ENCODE data around the gene KAT6B. TPM values are rescaled to one million over a fixed set of nuclear protein-coding genes. Genes with fewer than 3 reads are reported as not detected.

Gene KAT6B
- total and polyA plus RNA-seq, 10 of the 15 experiments (the other 5 are each of a cell fraction or from before 2014, with no cell fraction given), result 2.7 to 22.6 (median 15.7) TPM

GRCh38 chr10:74855027-74855426, 28.6 kb downstream of the KAT6B start:
- H3K79me2 ChIP-seq (ENCODE audit: control insufficient read depth, insufficient read depth, low read length), result peaks cover 66% of the 10 kb centered on the region

More at GRCh38 chr10:74855027-74855426, 28.6 kb downstream of the KAT6B start:
- Histone ChIP-seq H3K27ac (ENCODE audit: control insufficient read depth, insufficient read depth) (peak overlapping the region; percentile 82), H2AFZ (ENCODE audit: control insufficient read depth, low read depth, low read length) (peak overlapping the region; percentile 52), H3K27me3 (replicated peaks in 1 of 2; ENCODE audit: control insufficient read depth in 2 of 2, insufficient read depth in 2 of 2, low read length in 1 of 2) (no peaks in the 10 kb centered on the region), H3K4me3 (peak overlapping the region; percentile 22; the same call in 1 of the 2 replicates), H3K9me3 (replicated peaks; ENCODE audit: control insufficient read depth, insufficient read depth, low read length) (no peaks in the 10 kb centered on the region; the same call in 2 of the 3 replicates), H3K4me1 (ENCODE audit: control insufficient read depth, insufficient read depth, low read length) (peaks cover 19% of the 10 kb centered on the region), H3K4me2 (ENCODE audit: control insufficient read depth, insufficient read depth) (peak overlapping the region; percentile 83), H3K9ac (ENCODE audit: control insufficient read depth, insufficient read depth, low read length) (peak overlapping the region; percentile 64), H3K36me3 (ENCODE audit: control insufficient read depth in 2 of 2, insufficient read depth in 2 of 2, low read length in 1 of 2) (no peaks in the 10 kb centered on the region), H4K20me1 (ENCODE audit: control insufficient read depth, insufficient read depth) (no peaks in the 10 kb centered on the region)
- ATAC-seq (peak; percentile 83), FAIRE-seq (no peak), DNase-seq (ENCODE audit: low read depth, low spot score) (no peak)
- in situ Hi-C loops (cut with MboI) (no loop called here), intact Hi-C loops (cut with micrococcal nuclease; ENCODE audit: unreplicated experiment) (no loop called here)
- 50% methylated on average over 2 of the region's 2 CpGs for WGBS (ENCODE audit: insufficient coverage, insufficient replicate concordance, low lambda C conversion rate, missing lambda C conversion rate)
- ChIA-PET SMC1A (ENCODE audit: uncharacterized antibody, unreplicated experiment) (interaction anchor here (0.7 to 16.3 kb wide), 28 partner anchors 12 to 178 kb away, joined by 3 to 175 read pairs (median 4); no protein-coding TSS in a partner anchor), RAD21 (ENCODE audit: unreplicated experiment) (interaction anchor here (0.8 to 4.3 kb wide), 15 partner anchors 10 to 436 kb away, joined by 3 to 37 read pairs (median 6); partner anchors contain the start of gene KAT6B), CTCF (interaction anchor here (0.7 to 2.4 kb wide), 12 partner anchors 10 to 245 kb away, joined by 3 to 10 read pairs (median 3); no protein-coding TSS in a partner anchor), POLR2A (interaction anchor here (0.8 to 2.5 kb wide), 12 partner anchors 10 to 123 kb away, joined by 3 to 12 read pairs (median 4); partner anchors contain the start of gene KAT6B)
- no peak for TF ChIP-seq ATF3 (IDR thresholded peaks at IDR 0.05; ENCODE audit: borderline replicate concordance, extremely low read depth, low read depth, low read length)
- TF ChIP-seq, protein P1, sequence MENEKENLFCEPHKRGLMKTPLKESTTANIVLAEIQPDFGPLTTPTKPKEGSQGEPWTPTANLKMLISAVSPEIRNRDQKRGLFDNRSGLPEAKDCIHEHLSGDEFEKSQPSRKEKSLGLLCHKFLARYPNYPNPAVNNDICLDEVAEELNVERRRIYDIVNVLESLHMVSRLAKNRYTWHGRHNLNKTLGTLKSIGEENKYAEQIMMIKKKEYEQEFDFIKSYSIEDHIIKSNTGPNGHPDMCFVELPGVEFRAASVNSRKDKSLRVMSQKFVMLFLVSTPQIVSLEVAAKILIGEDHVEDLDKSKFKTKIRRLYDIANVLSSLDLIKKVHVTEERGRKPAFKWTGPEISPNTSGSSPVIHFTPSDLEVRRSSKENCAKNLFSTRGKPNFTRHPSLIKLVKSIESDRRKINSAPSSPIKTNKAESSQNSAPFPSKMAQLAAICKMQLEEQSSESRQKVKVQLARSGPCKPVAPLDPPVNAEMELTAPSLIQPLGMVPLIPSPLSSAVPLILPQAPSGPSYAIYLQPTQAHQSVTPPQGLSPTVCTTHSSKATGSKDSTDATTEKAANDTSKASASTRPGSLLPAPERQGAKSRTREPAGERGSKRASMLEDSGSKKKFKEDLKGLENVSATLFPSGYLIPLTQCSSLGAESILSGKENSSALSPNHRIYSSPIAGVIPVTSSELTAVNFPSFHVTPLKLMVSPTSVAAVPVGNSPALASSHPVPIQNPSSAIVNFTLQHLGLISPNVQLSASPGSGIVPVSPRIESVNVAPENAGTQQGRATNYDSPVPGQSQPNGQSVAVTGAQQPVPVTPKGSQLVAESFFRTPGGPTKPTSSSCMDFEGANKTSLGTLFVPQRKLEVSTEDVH (IDR thresholded peaks at IDR 0.05; ENCODE audit: low read depth, partially characterized antibody), result no peak
- 0 out of 2 replicates have a peak, but pooled peaks have one; percentile 20 for TF ChIP-seq POLR2A (IDR thresholded peaks at IDR 0.05; ENCODE audit: low read depth, low read length)
- no peak for TF ChIP-seq EED (IDR thresholded peaks at IDR 0.05; ENCODE audit: low read depth)
- peak; percentile 64 for TF ChIP-seq PKNOX1 (IDR thresholded peaks at IDR 0.05)
- TF ChIP-seq EP300 (IDR thresholded peaks at IDR 0.05; ENCODE audit: borderline replicate concordance in 1 of 2, control insufficient read depth in 1 of 2, low read depth in 2 of 2, low read length in 2 of 2), result no peak
- TF ChIP-seq, protein P2, sequence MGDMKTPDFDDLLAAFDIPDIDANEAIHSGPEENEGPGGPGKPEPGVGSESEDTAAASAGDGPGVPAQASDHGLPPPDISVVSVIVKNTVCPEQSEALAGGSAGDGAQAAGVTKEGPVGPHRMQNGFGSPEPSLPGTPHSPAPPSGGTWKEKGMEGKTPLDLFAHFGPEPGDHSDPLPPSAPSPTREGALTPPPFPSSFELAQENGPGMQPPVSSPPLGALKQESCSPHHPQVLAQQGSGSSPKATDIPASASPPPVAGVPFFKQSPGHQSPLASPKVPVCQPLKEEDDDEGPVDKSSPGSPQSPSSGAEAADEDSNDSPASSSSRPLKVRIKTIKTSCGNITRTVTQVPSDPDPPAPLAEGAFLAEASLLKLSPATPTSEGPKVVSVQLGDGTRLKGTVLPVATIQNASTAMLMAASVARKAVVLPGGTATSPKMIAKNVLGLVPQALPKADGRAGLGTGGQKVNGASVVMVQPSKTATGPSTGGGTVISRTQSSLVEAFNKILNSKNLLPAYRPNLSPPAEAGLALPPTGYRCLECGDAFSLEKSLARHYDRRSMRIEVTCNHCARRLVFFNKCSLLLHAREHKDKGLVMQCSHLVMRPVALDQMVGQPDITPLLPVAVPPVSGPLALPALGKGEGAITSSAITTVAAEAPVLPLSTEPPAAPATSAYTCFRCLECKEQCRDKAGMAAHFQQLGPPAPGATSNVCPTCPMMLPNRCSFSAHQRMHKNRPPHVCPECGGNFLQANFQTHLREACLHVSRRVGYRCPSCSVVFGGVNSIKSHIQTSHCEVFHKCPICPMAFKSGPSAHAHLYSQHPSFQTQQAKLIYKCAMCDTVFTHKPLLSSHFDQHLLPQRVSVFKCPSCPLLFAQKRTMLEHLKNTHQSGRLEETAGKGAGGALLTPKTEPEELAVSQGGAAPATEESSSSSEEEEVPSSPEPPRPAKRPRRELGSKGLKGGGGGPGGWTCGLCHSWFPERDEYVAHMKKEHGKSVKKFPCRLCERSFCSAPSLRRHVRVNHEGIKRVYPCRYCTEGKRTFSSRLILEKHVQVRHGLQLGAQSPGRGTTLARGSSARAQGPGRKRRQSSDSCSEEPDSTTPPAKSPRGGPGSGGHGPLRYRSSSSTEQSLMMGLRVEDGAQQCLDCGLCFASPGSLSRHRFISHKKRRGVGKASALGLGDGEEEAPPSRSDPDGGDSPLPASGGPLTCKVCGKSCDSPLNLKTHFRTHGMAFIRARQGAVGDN (IDR thresholded peaks at IDR 0.05), result peak; percentile 65; the same call in 1 of the 2 replicates
- TF ChIP-seq, protein P3, sequence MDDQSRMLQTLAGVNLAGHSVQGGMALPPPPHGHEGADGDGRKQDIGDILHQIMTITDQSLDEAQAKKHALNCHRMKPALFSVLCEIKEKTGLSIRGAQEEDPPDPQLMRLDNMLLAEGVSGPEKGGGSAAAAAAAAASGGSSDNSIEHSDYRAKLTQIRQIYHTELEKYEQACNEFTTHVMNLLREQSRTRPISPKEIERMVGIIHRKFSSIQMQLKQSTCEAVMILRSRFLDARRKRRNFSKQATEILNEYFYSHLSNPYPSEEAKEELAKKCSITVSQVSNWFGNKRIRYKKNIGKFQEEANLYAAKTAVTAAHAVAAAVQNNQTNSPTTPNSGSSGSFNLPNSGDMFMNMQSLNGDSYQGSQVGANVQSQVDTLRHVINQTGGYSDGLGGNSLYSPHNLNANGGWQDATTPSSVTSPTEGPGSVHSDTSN (IDR thresholded peaks at IDR 0.05; ENCODE audit: insufficient replicate concordance, low read depth, low read length), result peak; percentile 22
- no TSS peak for BruUV-seq (replicated peaks)
